Smooth muscle cell (in vitro differentiated cells): ENCODE measurements around the gene MBD5. TPM values are rescaled to one million over a fixed set of nuclear protein-coding genes. Genes with fewer than 3 reads are reported as not detected.
A peak's percentile ranks its signal among the peaks of the same experiment; 100 is the strongest.

ENCODE experiments used
- DNase-seq: peaks from one replicate; lab custom pipeline; 2025; ENCODE audit not compliant: unreplicated experiment; lab: John Stamatoyannopoulos, UW
- H2AFZ ChIP-seq: fragments of 200-600 bp; sonication (generic); 2 replicates; pipeline ENCODE4 v1.6.0; 2016; ENCODE audit warnings: antibody characterized with exemption, low read depth, mild to moderate bottlenecking
- H3F3A ChIP-seq: fragments of 200-600 bp; sonication (generic); 2 replicates; pipeline ENCODE4 v1.6.0; 2017; ENCODE audit warnings: antibody characterized with exemption, low read depth
- H3K27ac ChIP-seq: fragments of 200-600 bp; sonication (generic); 2 replicates; pipeline ENCODE4 v1.5.1; 2016; ENCODE audit warnings: low read depth, mild to moderate bottlenecking
- H3K27me3 ChIP-seq: fragments of 200-600 bp; sonication (generic); 2 replicates; pipeline ENCODE4 v1.6.1; 2016; ENCODE audit warnings: low read depth, mild to moderate bottlenecking
- H3K36me3 ChIP-seq: fragments of 200-600 bp; sonication (generic); 2 replicates; pipeline ENCODE4 v1.5.1; 2016; ENCODE audit warnings: low read depth
- H3K4me1 ChIP-seq: fragments of 200-600 bp; sonication (generic); 2 replicates; pipeline ENCODE4 v1.5.1; 2016; ENCODE audit warnings: low read depth
- H3K4me2 ChIP-seq: fragments of 200-600 bp; sonication (generic); 2 replicates; pipeline ENCODE4 v1.6.0; 2016; ENCODE audit warnings: mild to moderate bottlenecking
- H3K4me3 ChIP-seq: fragments of 200-600 bp; sonication (generic); 2 replicates; pipeline ENCODE4 v1.5.1; 2016; ENCODE audit warnings: mild to moderate bottlenecking
- H3K79me2 ChIP-seq: fragments of 200-600 bp; sonication (generic); 2 replicates; pipeline ENCODE4 v1.6.0; 2016; ENCODE audit warnings: low read depth, mild to moderate bottlenecking
- H3K9ac ChIP-seq: fragments of 200-600 bp; sonication (generic); 2 replicates; pipeline ENCODE4 v1.6.0; 2016; ENCODE audit warnings: low read depth
- H3K9me3 ChIP-seq: fragments of 200-600 bp; sonication (generic); replicated peaks from 2 replicates; pipeline ENCODE4 v1.5.1; 2016; ENCODE audit warnings: low read depth
- H4K20me1 ChIP-seq: fragments of 200-600 bp; sonication (generic); 2 replicates; pipeline ENCODE4 v1.6.0; 2016; ENCODE audit warnings: low read depth
- WGBS: methylation state at CpG from one replicate; pipeline ENCODE4 v1.1.7; 2016; ENCODE audit warnings: low lambda C conversion rate; 5-methylcytosine and 5-hydroxymethylcytosine counted together
- polyA plus RNA-seq: library from polyadenylated mRNA; unstranded; fragments of >200 nt; fragmentation: Nextera tagmentation; extraction: Ambion mirVana; gene quantifications from 2 replicates; pipeline ENCODE4 v1.2.1, GENCODE V29; 2016
- total RNA-seq: library from RNA; depleted of rRNA; stranded (reverse); fragments of >200 nt; gene quantifications from 2 replicates; pipeline ENCODE4 v1.2.3, GENCODE V29; 2014
- TF ChIP-seq, protein P1 (sequence below): fragments of 200-600 bp; sonication (generic); IDR thresholded peaks from 2 replicates; pipeline ENCODE4 v1.5.1; 2017; ENCODE audit warnings: borderline replicate concordance, mild to moderate bottlenecking, antibody characterized with exemption; ENCODE audit not compliant: insufficient read depth, poor library complexity, severe bottlenecking

MBD5 gene
- total and polyA plus RNA-seq, 2 experiments from 2014 or later = 25.7 to 31.2 TPM

DNA sequence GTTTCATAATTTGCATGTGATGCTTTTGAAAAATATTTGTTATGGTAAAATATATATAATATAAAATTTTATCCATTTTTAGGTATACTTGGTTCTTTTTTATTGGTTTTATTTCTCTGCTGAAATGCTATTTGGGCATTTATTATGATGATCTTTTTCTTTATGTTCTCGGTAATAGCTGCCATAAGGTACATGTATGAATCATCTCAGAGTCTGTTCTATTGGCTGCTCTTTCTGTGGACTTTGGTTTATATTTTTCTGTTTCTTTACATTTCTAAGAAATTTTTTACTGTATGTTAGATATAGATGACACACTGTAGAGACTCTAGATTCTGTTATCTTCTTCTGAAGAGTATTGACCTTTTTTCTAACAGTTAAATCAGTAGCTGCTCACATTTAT is 219.9 kb downstream of the MBD5 start:
- TF ChIP-seq, protein P1, sequence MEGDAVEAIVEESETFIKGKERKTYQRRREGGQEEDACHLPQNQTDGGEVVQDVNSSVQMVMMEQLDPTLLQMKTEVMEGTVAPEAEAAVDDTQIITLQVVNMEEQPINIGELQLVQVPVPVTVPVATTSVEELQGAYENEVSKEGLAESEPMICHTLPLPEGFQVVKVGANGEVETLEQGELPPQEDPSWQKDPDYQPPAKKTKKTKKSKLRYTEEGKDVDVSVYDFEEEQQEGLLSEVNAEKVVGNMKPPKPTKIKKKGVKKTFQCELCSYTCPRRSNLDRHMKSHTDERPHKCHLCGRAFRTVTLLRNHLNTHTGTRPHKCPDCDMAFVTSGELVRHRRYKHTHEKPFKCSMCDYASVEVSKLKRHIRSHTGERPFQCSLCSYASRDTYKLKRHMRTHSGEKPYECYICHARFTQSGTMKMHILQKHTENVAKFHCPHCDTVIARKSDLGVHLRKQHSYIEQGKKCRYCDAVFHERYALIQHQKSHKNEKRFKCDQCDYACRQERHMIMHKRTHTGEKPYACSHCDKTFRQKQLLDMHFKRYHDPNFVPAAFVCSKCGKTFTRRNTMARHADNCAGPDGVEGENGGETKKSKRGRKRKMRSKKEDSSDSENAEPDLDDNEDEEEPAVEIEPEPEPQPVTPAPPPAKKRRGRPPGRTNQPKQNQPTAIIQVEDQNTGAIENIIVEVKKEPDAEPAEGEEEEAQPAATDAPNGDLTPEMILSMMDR = no peak
- no peak overlapping the region for H3K9ac ChIP-seq
- peaks cover 8% of the 10 kb centered on the region for H3K79me2 ChIP-seq
- H2AFZ ChIP-seq = no peak overlapping the region
- no peak overlapping the region for H3K27ac ChIP-seq
- peaks cover 22% of the 10 kb centered on the region for H4K20me1 ChIP-seq
- H3K4me1 ChIP-seq = no peaks in the 10 kb centered on the region
- 100% methylated on average over 1 of the region's 1 CpG for WGBS
- H3F3A ChIP-seq = no peaks in the 10 kb centered on the region
- no peak overlapping the region for H3K4me3 ChIP-seq
- DNase-seq = no peak
- H3K4me2 ChIP-seq = no peak overlapping the region
- H3K36me3 ChIP-seq = peaks cover 9% of the 10 kb centered on the region
- H3K27me3 ChIP-seq = no peaks in the 10 kb centered on the region
- H3K9me3 ChIP-seq = peaks cover 5% of the 10 kb centered on the region

DNA sequence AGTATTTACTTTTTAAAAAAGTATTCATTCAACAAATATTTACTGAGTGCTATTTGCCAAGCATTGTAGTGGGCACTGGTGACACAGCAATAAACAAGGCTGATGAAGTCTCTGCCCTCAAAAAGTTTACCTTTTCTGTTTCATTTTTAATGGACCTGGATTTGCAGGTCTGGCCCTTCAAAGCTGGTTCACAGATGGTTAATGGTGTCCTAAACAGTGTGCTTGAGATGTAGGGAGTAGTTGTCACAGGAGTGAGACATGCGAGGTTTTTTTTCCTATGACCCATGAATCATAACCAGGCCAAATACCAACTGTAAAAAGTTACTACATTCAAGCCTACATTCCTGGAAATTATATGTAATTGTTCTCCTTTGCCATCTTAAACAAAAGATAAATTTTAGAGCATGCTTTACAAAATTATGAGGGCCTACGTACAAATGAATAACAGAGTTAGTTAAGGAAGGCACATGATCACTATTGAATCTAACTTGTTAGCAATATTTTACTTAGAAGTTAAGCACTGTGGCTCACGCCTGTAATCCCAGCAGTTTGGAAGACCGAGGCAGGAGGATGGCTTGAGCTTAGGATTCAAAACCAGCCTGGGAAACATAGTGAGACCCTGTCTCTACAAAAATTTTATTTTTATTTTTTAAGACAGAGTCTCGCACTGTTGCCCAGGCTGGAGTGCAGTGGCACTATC is 223.9 kb downstream of the MBD5 start:
- Histone ChIP-seq H3K4me2 (peak overlapping the region; percentile 34), H3K9ac (no peak overlapping the region), H3K4me1 (no peaks in the 10 kb centered on the region), H3K79me2 (peaks cover 8% of the 10 kb centered on the region), H2AFZ (no peak overlapping the region), H4K20me1 (peaks cover 22% of the 10 kb centered on the region), H3K36me3 (no peaks in the 10 kb centered on the region), H3K9me3 (no peaks in the 10 kb centered on the region), H3K4me3 (no peak overlapping the region), H3K27me3 (no peaks in the 10 kb centered on the region), H3K27ac (peak overlapping the region; percentile 20), H3F3A (no peaks in the 10 kb centered on the region)
- TF ChIP-seq, protein P1 = no peak
- 53% methylated on average over 5 of the region's 5 CpGs for WGBS
- no peak for DNase-seq

DNA sequence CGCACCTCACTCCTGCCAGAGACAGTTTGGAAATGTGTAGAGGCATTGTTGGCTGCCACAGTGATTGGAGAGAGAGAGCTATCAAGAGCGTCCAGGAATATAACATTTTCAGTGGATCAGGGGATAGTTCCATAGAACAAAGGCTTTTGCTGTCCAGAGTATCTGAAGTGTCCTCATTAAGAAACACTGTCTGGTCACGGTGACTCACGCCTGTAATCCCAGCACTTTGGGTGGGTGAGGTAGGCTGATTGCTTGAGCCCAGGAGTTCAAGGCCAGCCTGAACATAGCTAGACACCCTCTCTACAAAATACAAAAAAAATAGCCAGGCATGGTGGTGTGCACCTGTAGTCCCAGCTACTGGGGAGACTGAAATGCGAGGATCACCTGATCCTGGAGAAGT is 231.1 kb downstream of the MBD5 start:
- H3K4me1 ChIP-seq = no peaks in the 10 kb centered on the region
- no peaks in the 10 kb centered on the region for H3K36me3 ChIP-seq
- H3F3A ChIP-seq = no peaks in the 10 kb centered on the region
- no peak overlapping the region for H2AFZ ChIP-seq
- H3K9me3 ChIP-seq = no peaks in the 10 kb centered on the region
- H3K4me3 ChIP-seq = no peak overlapping the region
- H3K79me2 ChIP-seq = no peaks in the 10 kb centered on the region
- 94% methylated on average over 5 of the region's 5 CpGs for WGBS
- H3K4me2 ChIP-seq = no peak overlapping the region
- no peak overlapping the region for H3K27ac ChIP-seq
- TF ChIP-seq, protein P1 = no peak
- H3K9ac ChIP-seq = no peak overlapping the region
- H3K27me3 ChIP-seq = no peaks in the 10 kb centered on the region
- H4K20me1 ChIP-seq = no peaks in the 10 kb centered on the region
- DNase-seq = no peak

DNA sequence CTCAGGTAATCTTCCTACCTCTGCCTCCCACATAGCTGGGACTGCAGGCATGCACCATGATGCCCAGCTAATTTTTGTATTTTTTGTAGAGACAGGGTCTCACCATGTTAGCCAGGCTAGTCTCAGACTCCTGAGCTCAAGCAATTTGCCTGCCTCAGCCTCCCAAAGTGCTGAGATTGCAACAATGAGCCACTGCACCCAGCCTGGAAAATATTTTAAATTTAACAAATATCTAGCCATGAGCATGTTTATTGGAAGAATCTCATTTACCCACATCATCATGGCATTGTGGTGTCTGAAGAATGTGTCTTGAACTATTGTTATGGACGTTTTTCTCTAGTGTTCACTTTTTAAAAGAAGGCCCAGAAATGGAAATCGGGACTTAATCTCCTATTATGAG is 231.8 kb downstream of the MBD5 start:
- Histone ChIP-seq H3K27me3 (no peaks in the 10 kb centered on the region), H3K27ac (no peak overlapping the region), H4K20me1 (no peaks in the 10 kb centered on the region), H3K4me1 (no peaks in the 10 kb centered on the region), H3F3A (no peaks in the 10 kb centered on the region), H3K4me2 (no peak overlapping the region), H3K4me3 (no peak overlapping the region), H3K79me2 (no peaks in the 10 kb centered on the region), H2AFZ (no peak overlapping the region), H3K9me3 (no peaks in the 10 kb centered on the region), H3K9ac (no peak overlapping the region), H3K36me3 (no peaks in the 10 kb centered on the region)
- 95% methylated on average over 2 of the region's 2 CpGs for WGBS
- TF ChIP-seq, protein P1 = no peak
- no peak for DNase-seq
